Activated naive CD4-positive, alpha-beta T cell treated with anti-CD3 and anti-CD28 coated beads, Interleukin-2, amount 50 U/mL, for 72 hours (primary cell): ENCODE data around the gene CTXND1. TPM values are rescaled to one million over a fixed set of nuclear protein-coding genes. Genes with fewer than 3 reads are reported as not detected.

Source experiments
- ATAC-seq, 2 donors: fragments of 150-1000 bp; cut with Tn5 transposase; 2 replicates each; pipeline ENCODE4 v1.10.0; 2021; ENCODE audit warnings: mild to moderate bottlenecking in 2 of 2, moderate library complexity in 2 of 2
- DNase-seq, 2 donors: peaks; one replicate each; pipeline ENCODE4 v3.0.0; 2021 to 2022; ENCODE audit warnings: low spot score in 2 of 2
- H3K27ac Mint-ChIP-seq, 2 donors: one replicate each; pipeline ENCODE4 v1.8.0; 2022; ENCODE audit warnings: mild to moderate bottlenecking in 2 of 2, mixed read lengths in 2 of 2
- H3K36me3 Mint-ChIP-seq, 2 donors: one replicate each; pipeline ENCODE4 v1.8.0; 2022; ENCODE audit warnings: mixed read lengths in 2 of 2
- H3K9me3 Mint-ChIP-seq, 2 donors: one replicate each; pipeline ENCODE4 v1.8.0; 2022; ENCODE audit warnings: mixed read lengths in 2 of 2
- total RNA-seq, 2 donors: library from RNA; stranded (reverse); gene quantifications; one replicate each; pipeline ENCODE4 v1.2.3, GENCODE V29; 2022

The CTXND1 gene
- total RNA-seq, 2 donors from 2014 or later: not detected

DNA sequence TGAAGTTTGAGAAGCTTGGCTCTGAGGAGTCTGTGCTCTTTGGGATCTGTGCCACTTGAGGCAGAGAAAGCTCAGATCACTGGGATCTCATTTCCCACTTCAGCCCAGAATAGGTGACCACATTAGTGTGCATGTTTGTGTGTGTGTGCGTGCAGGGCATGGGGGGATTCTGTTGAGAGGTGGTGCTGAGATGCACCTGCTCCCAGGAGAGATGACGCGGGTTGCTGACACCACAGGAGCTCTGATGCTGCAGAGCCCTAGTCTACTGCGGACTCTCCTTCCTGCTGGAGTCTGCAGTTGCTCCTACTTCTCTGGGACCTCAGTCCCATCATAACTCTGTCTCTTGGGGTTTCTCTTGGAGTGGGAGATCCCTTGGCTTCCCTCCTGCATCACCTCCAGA is 14.7 kb upstream of the CTXND1 start:
- no peaks in the 10 kb centered on the region for H3K36me3 Mint-ChIP-seq
- H3K9me3 Mint-ChIP-seq: peaks cover 3 to 4% of the 10 kb centered on the region in 2 donors
- H3K27ac Mint-ChIP-seq: no peak overlapping the region
- no peak for ATAC-seq
- DNase-seq: no peak

- DNase-seq (no peak), ATAC-seq (no peak)
- Mint-ChIP-seq H3K9me3 (peaks cover 3 to 4% of the 10 kb centered on the region in 2 donors), H3K27ac (no peak overlapping the region), H3K36me3 (no peaks in the 10 kb centered on the region)
Measured at GRCh38 chr15:80266113-80266512, 14.1 kb upstream of the CTXND1 start.

GRCh38 chr15:80265021-80265420 is 13.0 kb upstream of the CTXND1 start:
- DNase-seq: peak in 1 of 2 donors; percentile 11
- ATAC-seq: peak; percentile 95 to 98
- H3K27ac Mint-ChIP-seq: no peak overlapping the region
- H3K9me3 Mint-ChIP-seq: peaks cover 3 to 4% of the 10 kb centered on the region in 2 donors
- no peaks in the 10 kb centered on the region for H3K36me3 Mint-ChIP-seq

DNA sequence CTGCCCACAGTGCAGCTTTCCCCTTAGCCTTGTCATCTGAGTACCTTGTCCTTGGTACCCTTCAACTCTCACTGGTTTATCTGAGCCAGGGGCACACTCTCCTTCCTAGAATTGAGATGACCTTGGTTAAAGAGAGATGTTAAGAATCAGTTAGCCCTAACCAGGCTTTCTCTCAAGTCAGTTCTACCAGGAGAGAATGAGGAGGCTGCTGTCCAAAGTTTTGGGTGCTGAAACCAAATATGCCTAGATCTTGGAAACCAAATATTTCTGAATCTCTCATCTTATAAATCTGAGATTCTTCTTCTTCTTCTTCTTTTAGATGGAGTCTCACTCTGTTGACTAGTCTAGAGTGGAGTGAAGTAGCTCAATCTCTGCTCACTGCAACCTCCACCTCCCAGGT is 12.0 kb upstream of the CTXND1 start:
- peaks cover 3 to 4% of the 10 kb centered on the region in 2 donors for H3K9me3 Mint-ChIP-seq
- no peak for ATAC-seq

DNA sequence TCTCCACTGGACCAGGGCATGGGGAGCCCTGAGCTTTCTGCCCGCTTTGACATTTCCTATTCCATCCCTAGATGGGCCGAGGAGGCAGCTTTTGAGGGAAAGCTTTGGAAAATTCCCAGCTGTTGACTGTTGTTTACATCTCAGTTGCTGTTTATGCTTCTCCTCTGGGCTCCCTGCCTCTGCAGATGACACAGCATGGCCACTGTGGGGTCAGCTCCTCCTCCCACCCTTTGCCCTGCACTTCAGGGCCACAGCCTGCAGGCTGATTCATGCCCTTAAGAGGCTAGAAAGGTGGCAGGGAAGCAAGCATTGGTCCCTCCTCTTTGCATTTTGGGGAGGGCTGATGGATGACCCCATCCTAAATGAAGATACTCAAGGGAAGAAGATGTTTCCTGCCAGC is 8.5 kb upstream of the CTXND1 start:
- Mint-ChIP-seq H3K9me3 (peaks cover 3 to 4% of the 10 kb centered on the region in 2 donors), H3K27ac (no peak overlapping the region), H3K36me3 (no peaks in the 10 kb centered on the region)
- ATAC-seq: no peak
- no peak for DNase-seq

More for the DNA sequence above, 12.0 kb upstream of the CTXND1 start:
- no peak for DNase-seq
- no peaks in the 10 kb centered on the region for H3K36me3 Mint-ChIP-seq
- H3K27ac Mint-ChIP-seq: no peak overlapping the region

GRCh38 chr15:80259942-80260510 is 8.0 kb upstream of the CTXND1 start:
- DNase-seq: no peak
- no peaks in the 10 kb centered on the region for H3K36me3 Mint-ChIP-seq
- no peak overlapping the region for H3K27ac Mint-ChIP-seq
- H3K9me3 Mint-ChIP-seq: peaks cover 3 to 4% of the 10 kb centered on the region in 2 donors
- ATAC-seq: no peak

DNA sequence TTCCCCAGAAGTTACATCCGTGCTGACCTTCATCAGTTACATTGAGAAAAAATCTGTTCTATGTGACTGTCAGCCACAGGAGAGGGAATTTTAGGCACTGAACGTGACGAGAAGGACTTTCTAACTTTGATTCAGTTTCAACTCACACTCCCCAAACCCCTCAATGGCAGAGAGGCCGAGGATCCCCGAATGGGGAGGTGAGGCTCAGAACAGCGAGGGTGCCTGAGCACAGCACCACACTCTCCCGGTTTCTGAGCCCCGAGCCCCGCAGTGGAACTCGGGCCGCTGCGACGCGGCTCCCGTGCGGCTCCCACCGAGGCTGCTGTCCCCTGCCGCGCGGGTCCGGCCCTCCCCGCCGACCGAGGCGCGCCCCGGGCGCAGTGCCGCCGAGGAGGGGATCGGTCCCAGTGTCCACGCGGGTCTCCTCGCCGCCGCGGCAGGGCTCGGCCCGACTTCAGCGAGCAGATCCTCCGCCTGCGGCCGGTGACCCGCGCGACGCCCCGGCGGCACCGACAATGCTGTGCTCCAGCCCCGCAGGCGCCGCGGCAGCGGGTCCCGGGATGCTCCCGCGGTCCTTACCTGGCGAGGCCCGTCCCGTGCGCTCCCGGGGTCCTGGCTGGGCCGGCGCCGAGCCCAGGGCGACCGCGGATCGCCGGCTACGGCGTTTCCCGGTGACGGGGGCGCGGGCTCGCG is 439 bp downstream of the CTXND1 start:
- no peak overlapping the region for H3K27ac Mint-ChIP-seq
- DNase-seq (no peak), ATAC-seq (peak in 1 of 2 donors; percentile 40)

GRCh38 chr15:80250614-80251427 is 1.2 kb downstream of the CTXND1 start:
- DNase-seq (no peak), ATAC-seq (no peak)
- no peak overlapping the region for H3K27ac Mint-ChIP-seq
- H3K9me3 Mint-ChIP-seq: no peaks in the 10 kb centered on the region
- peaks cover 0 to 5% of the 10 kb centered on the region in 2 donors for H3K36me3 Mint-ChIP-seq

More for the DNA sequence above, 439 bp downstream of the CTXND1 start:
- Mint-ChIP-seq H3K9me3 (no peaks in the 10 kb centered on the region), H3K36me3 (peaks cover 0 to 5% of the 10 kb centered on the region in 2 donors)

DNA sequence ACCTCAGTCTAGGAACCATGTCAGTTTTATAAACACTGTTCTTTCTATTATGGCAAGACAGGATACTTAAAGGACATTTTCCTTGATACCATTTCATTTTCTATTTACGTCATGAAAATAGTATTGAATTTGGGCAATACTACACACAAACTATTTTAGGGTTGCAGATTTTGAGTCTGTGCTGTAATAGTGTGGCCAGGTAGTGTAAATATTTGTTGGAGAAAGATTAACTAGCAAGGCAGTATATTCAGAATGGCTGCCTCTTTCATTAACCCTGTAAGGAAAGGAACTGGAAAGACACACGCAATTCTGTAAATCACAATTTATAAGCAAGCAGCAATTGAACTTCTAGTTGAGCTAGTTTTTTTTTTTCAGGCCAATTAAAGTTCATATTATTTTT is 2.0 kb downstream of the CTXND1 start:
- H3K27ac Mint-ChIP-seq: no peak overlapping the region
- no peak for ATAC-seq
- no peak for DNase-seq
- peaks cover 0 to 5% of the 10 kb centered on the region in 2 donors for H3K36me3 Mint-ChIP-seq
- H3K9me3 Mint-ChIP-seq: no peaks in the 10 kb centered on the region

DNA sequence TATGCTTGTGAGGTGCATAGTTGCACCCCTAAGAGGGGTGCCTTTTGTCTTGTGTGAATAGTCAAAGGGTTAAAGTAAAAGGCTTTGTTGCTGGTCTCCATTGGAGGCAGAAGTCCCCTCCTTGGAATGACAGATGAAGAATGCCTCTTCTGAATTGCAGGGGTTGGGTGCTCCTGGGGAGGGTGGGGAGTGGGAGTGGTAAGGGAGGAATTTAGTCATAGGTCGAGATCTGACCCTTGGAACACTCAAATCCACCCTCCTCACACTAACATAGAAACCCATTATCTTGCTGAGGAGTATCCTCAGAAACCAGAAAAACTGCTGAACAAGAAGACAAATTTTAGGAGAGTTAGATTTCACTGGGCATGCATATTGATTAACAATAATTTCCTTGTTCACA is 4.7 kb downstream of the CTXND1 start:
- Mint-ChIP-seq H3K36me3 (peaks cover 0 to 5% of the 10 kb centered on the region in 2 donors), H3K27ac (no peak overlapping the region), H3K9me3 (no peaks in the 10 kb centered on the region)
- no peak for DNase-seq
- no peak for ATAC-seq

- ATAC-seq (no peak), DNase-seq (no peak)
- H3K36me3 Mint-ChIP-seq: peaks cover 0 to 5% of the 10 kb centered on the region in 2 donors
- no peaks in the 10 kb centered on the region for H3K9me3 Mint-ChIP-seq
- no peak overlapping the region for H3K27ac Mint-ChIP-seq
Measured at GRCh38 chr15:80246425-80246894, 5.6 kb downstream of the CTXND1 start.

DNA sequence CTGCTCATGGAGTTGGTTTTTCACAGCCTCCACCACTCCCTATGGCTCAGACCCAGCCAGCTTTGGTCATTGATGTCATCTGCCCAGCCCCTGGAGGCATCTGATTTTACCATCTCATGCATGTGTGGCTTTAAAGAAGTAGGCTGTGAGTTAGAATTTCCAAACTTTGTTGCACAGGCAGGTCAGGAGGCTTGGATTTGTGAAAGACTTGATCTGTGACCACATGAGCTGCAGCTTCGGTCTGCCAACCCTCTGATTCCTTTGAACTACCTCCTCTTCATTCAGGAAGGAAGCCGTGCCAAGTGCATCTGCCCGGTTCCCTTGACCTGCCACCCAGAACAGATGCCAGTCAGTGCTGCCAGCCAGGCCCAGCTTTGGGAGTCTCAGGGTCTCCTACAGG is 9.2 kb downstream of the CTXND1 start:
- ATAC-seq (no peak), DNase-seq (no peak)
- Mint-ChIP-seq H3K27ac (no peak overlapping the region), H3K36me3 (no peaks in the 10 kb centered on the region), H3K9me3 (no peaks in the 10 kb centered on the region)

DNA sequence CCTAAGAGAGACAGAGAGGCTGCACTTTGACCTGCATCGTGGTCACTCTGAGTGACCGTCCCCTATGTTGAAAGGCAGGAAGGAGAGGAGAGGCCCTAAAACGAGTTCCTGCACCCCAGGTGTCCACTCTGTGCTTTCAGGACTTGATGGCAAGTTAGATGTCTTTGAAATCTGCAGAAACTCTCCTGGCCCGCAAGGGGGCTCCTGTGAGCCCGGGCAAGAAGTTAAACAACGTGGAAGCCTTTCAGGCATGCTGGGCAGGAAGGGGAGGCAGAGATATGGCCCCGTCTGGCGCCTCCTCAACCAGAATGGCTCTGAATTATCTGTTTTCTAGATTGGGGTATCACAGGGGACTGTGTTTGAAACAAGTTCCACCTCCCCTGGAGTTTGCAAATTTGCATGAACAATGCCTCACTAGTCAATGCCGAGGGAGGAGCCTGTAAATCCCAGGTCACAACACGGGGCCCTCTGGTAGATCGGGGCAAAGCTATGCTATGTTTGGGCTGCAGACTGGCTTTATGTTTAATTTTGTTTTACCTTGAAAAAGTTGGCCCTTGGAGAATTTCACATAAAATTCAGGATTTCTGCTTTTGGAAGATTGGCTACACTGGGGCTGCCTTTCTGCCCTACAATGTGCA is 9.8 kb downstream of the CTXND1 start:
- Mint-ChIP-seq H3K36me3 (no peaks in the 10 kb centered on the region), H3K9me3 (no peaks in the 10 kb centered on the region), H3K27ac (no peak overlapping the region)
- DNase-seq (peak in 1 of 2 donors; percentile 18), ATAC-seq (no peak)

- Mint-ChIP-seq H3K27ac (peak overlapping the region in 1 of 2 donors; percentile 31), H3K36me3 (no peaks in the 10 kb centered on the region), H3K9me3 (no peaks in the 10 kb centered on the region)
- DNase-seq: no peak
- ATAC-seq: no peak
Measured at GRCh38 chr15:80241508-80241907, 10.5 kb downstream of the CTXND1 start.

GRCh38 chr15:80240276-80240675 is 11.7 kb downstream of the CTXND1 start:
- no peak for DNase-seq

GRCh38 chr15:80234883-80235282 is 17.1 kb downstream of the CTXND1 start:
- DNase-seq (peak in 1 of 2 donors; percentile 54), ATAC-seq (peak in 1 of 2 donors; percentile 69)
- H3K9me3 Mint-ChIP-seq: no peaks in the 10 kb centered on the region
- no peaks in the 10 kb centered on the region for H3K36me3 Mint-ChIP-seq
- H3K27ac Mint-ChIP-seq: no peak overlapping the region

More at GRCh38 chr15:80240276-80240675, 11.7 kb downstream of the CTXND1 start:
- no peaks in the 10 kb centered on the region for H3K36me3 Mint-ChIP-seq
- no peak overlapping the region for H3K27ac Mint-ChIP-seq
- H3K9me3 Mint-ChIP-seq: no peaks in the 10 kb centered on the region
- no peak for ATAC-seq

DNA sequence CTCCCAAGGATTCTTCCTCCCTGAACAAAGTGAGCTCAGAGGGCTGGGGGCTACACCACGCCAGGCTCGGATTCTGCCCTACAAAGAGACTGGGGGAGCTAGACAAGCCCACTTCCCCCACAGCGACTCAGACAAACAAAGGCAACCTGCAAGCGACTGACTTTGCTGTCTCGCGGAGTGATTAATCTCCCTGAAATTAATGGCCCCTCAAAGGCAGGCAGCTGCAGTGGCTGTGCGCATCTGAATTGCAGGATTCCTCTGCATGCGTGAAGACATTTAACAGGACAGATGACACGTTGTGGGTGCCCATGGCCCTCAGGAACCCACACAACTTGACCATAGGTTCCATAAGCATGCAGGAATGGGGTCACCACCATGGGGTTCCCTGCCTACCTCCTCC is 18.4 kb downstream of the CTXND1 start:
- ATAC-seq: no peak
- Mint-ChIP-seq H3K36me3 (no peaks in the 10 kb centered on the region), H3K9me3 (no peaks in the 10 kb centered on the region), H3K27ac (no peak overlapping the region)
- no peak for DNase-seq
